Measurements from ENCODE around the gene CUL5. TPM values are rescaled to one million over a fixed set of nuclear protein-coding genes. Genes with fewer than 3 reads are reported as not detected.
"Not testable (repeated sequence)": the region's sequence is repeated elsewhere in the genome, so short reads cannot be mapped to it uniquely, and the experiment has no call there.

The CUL5 gene
- total and polyA plus RNA-seq, 7 experiments from 2014 or later: 32.3 to 59.7 (median 39.2) TPM

- ChIA-PET POLR2A (interaction anchor here (0.9 kb wide), 1 partner anchor 101 kb away, joined by 3 read pairs; no protein-coding TSS in a partner anchor), CTCF (interaction anchor here (0.7 to 1.8 kb wide), 5 partner anchors 9 to 787 kb away, joined by 3 to 14 read pairs (median 4); no protein-coding TSS in a partner anchor)
- H3K27me3 ChIP-seq (ENCODE audit: control insufficient read depth in 2 of 2, insufficient read depth in 2 of 2, low read length in 2 of 2): no peaks in the 10 kb centered on the region
- DNase-seq (peak in 3 of 9 donors; percentile 13 to 29 (median 23)), ATAC-seq (no peak)
- Mint-ChIP-seq H3K27me3 (no peaks in the 10 kb centered on the region), H3K4me3 (no peak overlapping the region), H3K4me1 (peaks cover 11 to 18% (median 13%) of the 10 kb centered on the region in 7 donors), H3K9me3 (no peaks in the 10 kb centered on the region), H3K36me3 (peaks cover 0 to 2% (median 0%) of the 10 kb centered on the region in 5 donors), H3K27ac (no peak overlapping the region)
- H3K4me3 ChIP-seq (ENCODE audit: low read length): no peak overlapping the region
- H3K4me1 ChIP-seq (ENCODE audit: control insufficient read depth in 2 of 2, insufficient read depth in 2 of 2, low read length in 2 of 2): peaks cover 7 to 10% of the 10 kb centered on the region in 2 donors
- intact Hi-C loops (cut with micrococcal nuclease): loop anchor here (1.0 kb wide), 1 partner anchor 530 kb away; no protein-coding TSS in a partner anchor
- no peak overlapping the region for H3K27ac ChIP-seq (ENCODE audit: low read depth, low read length)
- H3K9me3 ChIP-seq (ENCODE audit: control insufficient read depth in 2 of 3, low read length in 3 of 3): no peaks in the 10 kb centered on the region
- H3K36me3 ChIP-seq (ENCODE audit: control insufficient read depth in 2 of 3, insufficient read depth in 3 of 3, low read length in 3 of 3): no peaks in the 10 kb centered on the region
These were observed 109.2 kb downstream of the CUL5 start for GRCh38 chr11:108117746-108118371.

GRCh38 chr11:108120936-108121273 is 112.2 kb downstream of the CUL5 start:
- CTCF ChIA-PET: interaction anchor here (0.7 to 1.1 kb wide), 2 partner anchors 107 to 528 kb away, joined by 3 read pairs; no protein-coding TSS in a partner anchor
- H3K27ac Mint-ChIP-seq: peak overlapping the region; percentile 60 to 85 (median 81)

GRCh38 chr11:108121274-108122155 is 112.8 kb downstream of the CUL5 start, which contains the start of gene ACAT1:
ACAT1 (plus strand) TSS chr11:108121567; CDS start chr11:108121607, 40 bp downstream.
- Histone ChIP-seq H3K4me1 (ENCODE audit: control insufficient read depth in 2 of 2, insufficient read depth in 2 of 2, low read length in 2 of 2) (peaks cover 16 to 20% of the 10 kb centered on the region in 2 donors), H3K27me3 (ENCODE audit: control insufficient read depth in 2 of 2, insufficient read depth in 2 of 2, low read length in 2 of 2) (no peaks in the 10 kb centered on the region), H3K4me3 (ENCODE audit: low read length) (peak within 1 kb of the TSS; percentile 88), H3K9me3 (ENCODE audit: control insufficient read depth in 2 of 3, low read length in 3 of 3) (no peaks in the 10 kb centered on the region), H3K36me3 (ENCODE audit: control insufficient read depth in 2 of 3, insufficient read depth in 3 of 3, low read length in 3 of 3) (no peaks in the 10 kb centered on the region), H3K27ac (ENCODE audit: low read depth, low read length) (peak within 1 kb of the TSS; percentile 66)
- no peaks in the 10 kb centered on the region for H3K27me3 Mint-ChIP-seq
- peak; percentile 100 for ATAC-seq
- ChIA-PET POLR2A (interaction anchor here (0.6 to 1.1 kb wide), 2 partner anchors 115 to 772 kb away, joined by 3 to 5 read pairs; no protein-coding TSS in a partner anchor), CTCF (interaction anchor here (0.7 to 0.8 kb wide), 2 partner anchors 107 to 490 kb away, joined by 3 read pairs; no protein-coding TSS in a partner anchor)
- H3K27ac Mint-ChIP-seq: peak within 1 kb of the TSS; percentile 61 to 93 (median 85)
- peak; percentile 91 to 98 (median 94) for DNase-seq
- peak within 1 kb of the TSS; percentile 81 to 97 (median 94) for H3K4me3 Mint-ChIP-seq
- H3K9me3 Mint-ChIP-seq: peaks cover 0 to 3% (median 0%) of the 10 kb centered on the region in 11 donors
- H3K4me1 Mint-ChIP-seq: peaks cover 35 to 49% (median 41%) of the 10 kb centered on the region in 7 donors
- intact Hi-C loops (cut with micrococcal nuclease): loop anchor here (1.0 to 10.0 kb wide), 16 partner anchors 15 to 557 kb away; partner anchors contain the start of genes ALKBH8 (in 2 of the 2), C11orf65 (in 2 of the 2), CUL5 (in 2 of the 2) and EXPH5 (in 2 of the 2)
- H3K36me3 Mint-ChIP-seq: peaks cover 0 to 20% (median 6%) of the 10 kb centered on the region in 5 donors

More at GRCh38 chr11:108120936-108121273, 112.2 kb downstream of the CUL5 start:
- H3K9me3 Mint-ChIP-seq; H3K36me3 ChIP-seq (ENCODE audit: control insufficient read depth in 2 of 3, insufficient read depth in 3 of 3, low read length in 3 of 3); H3K27me3 ChIP-seq (ENCODE audit: control insufficient read depth in 2 of 2, insufficient read depth in 2 of 2, low read length in 2 of 2); ATAC-seq; DNase-seq; H3K27me3 Mint-ChIP-seq; H3K9me3 ChIP-seq (ENCODE audit: control insufficient read depth in 2 of 3, low read length in 3 of 3): not testable (repeated sequence)
- POLR2A ChIA-PET: interaction anchor here (0.6 to 1.5 kb wide), 4 partner anchors 19 to 116 kb away, joined by 3 to 5 read pairs (median 3); no protein-coding TSS in a partner anchor
- Mint-ChIP-seq H3K4me1 (peaks cover 35 to 46% (median 37%) of the 10 kb centered on the region in 7 donors), H3K4me3 (peak overlapping the region; percentile 81 to 97 (median 94)), H3K36me3 (peaks cover 0 to 18% (median 0%) of the 10 kb centered on the region in 5 donors)
- Histone ChIP-seq H3K4me1 (ENCODE audit: control insufficient read depth in 2 of 2, insufficient read depth in 2 of 2, low read length in 2 of 2) (peaks cover 16 to 20% of the 10 kb centered on the region in 2 donors), H3K27ac (ENCODE audit: low read depth, low read length) (peak overlapping the region; percentile 66), H3K4me3 (ENCODE audit: low read length) (peak overlapping the region; percentile 88)
- intact Hi-C loops (cut with micrococcal nuclease): loop anchor here (1.0 to 10.0 kb wide), 16 partner anchors 15 to 556 kb away; partner anchors contain the start of genes ALKBH8 (in 2 of the 2), C11orf65 (in 2 of the 2), CUL5 (in 2 of the 2) and EXPH5 (in 2 of the 2)

- Histone ChIP-seq H3K4me1 (ENCODE audit: control insufficient read depth in 2 of 2, insufficient read depth in 2 of 2, low read length in 2 of 2) (peaks cover 16 to 20% of the 10 kb centered on the region in 2 donors), H3K27me3 (ENCODE audit: control insufficient read depth in 2 of 2, insufficient read depth in 2 of 2, low read length in 2 of 2) (no peaks in the 10 kb centered on the region), H3K4me3 (ENCODE audit: low read length) (peak overlapping the region; percentile 88), H3K9me3 (ENCODE audit: control insufficient read depth in 2 of 3, low read length in 3 of 3) (no peaks in the 10 kb centered on the region), H3K36me3 (ENCODE audit: control insufficient read depth in 2 of 3, insufficient read depth in 3 of 3, low read length in 3 of 3) (no peaks in the 10 kb centered on the region), H3K27ac (ENCODE audit: low read depth, low read length) (peak overlapping the region; percentile 66)
- CTCF ChIA-PET: interaction anchor here (0.6 to 0.8 kb wide), 2 partner anchors 461 to 490 kb away, joined by 3 read pairs; no protein-coding TSS in a partner anchor
- DNase-seq (no peak), ATAC-seq (no peak)
- POLR2A ChIA-PET: interaction anchor here (0.6 to 1.1 kb wide), 2 partner anchors 114 to 771 kb away, joined by 3 to 5 read pairs; no protein-coding TSS in a partner anchor
- peaks cover 0 to 3% (median 0%) of the 10 kb centered on the region in 11 donors for H3K9me3 Mint-ChIP-seq
- no peaks in the 10 kb centered on the region for H3K27me3 Mint-ChIP-seq
- peak overlapping the region; percentile 81 to 97 (median 94) for H3K4me3 Mint-ChIP-seq
- intact Hi-C loops (cut with micrococcal nuclease): loop anchor here (5.0 to 10.0 kb wide), 3 partner anchors 373 to 557 kb away; partner anchors contain the start of genes ALKBH8 (in 2 of the 2) and POGLUT3 (in 1 of the 2)
- H3K4me1 Mint-ChIP-seq: peaks cover 35 to 51% (median 43%) of the 10 kb centered on the region in 7 donors
- H3K27ac Mint-ChIP-seq: peak overlapping the region; percentile 61 to 93 (median 85)
- H3K36me3 Mint-ChIP-seq: peaks cover 0 to 20% (median 6%) of the 10 kb centered on the region in 5 donors
These were observed 113.5 kb downstream of the CUL5 start for GRCh38 chr11:108122166-108122628.

GRCh38 chr11:108125096-108125495 is 116.4 kb downstream of the CUL5 start:
- Histone ChIP-seq H3K27me3 (ENCODE audit: control insufficient read depth in 2 of 2, insufficient read depth in 2 of 2, low read length in 2 of 2) (no peaks in the 10 kb centered on the region), H3K36me3 (ENCODE audit: control insufficient read depth in 2 of 3, insufficient read depth in 3 of 3, low read length in 3 of 3) (no peaks in the 10 kb centered on the region), H3K9me3 (ENCODE audit: control insufficient read depth in 2 of 3, low read length in 3 of 3) (no peaks in the 10 kb centered on the region), H3K4me1 (ENCODE audit: control insufficient read depth in 2 of 2, insufficient read depth in 2 of 2, low read length in 2 of 2) (peaks cover 16 to 20% of the 10 kb centered on the region in 2 donors), H3K27ac (ENCODE audit: low read depth, low read length) (no peak overlapping the region), H3K4me3 (ENCODE audit: low read length) (no peak overlapping the region)
- CTCF ChIA-PET: no interaction called here
- intact Hi-C loops (cut with micrococcal nuclease): loop anchor here in 1 of 2 donors (10.0 kb wide), 2 partner anchors 370 to 560 kb away; partner anchors contain the start of genes ALKBH8 and POGLUT3
- H3K27me3 Mint-ChIP-seq: no peaks in the 10 kb centered on the region
- peaks cover 0 to 23% (median 11%) of the 10 kb centered on the region in 5 donors for H3K36me3 Mint-ChIP-seq
- no peak for ATAC-seq
- H3K27ac Mint-ChIP-seq: peak overlapping the region in 5 of 9 donors; percentile 19 to 78 (median 70)
- DNase-seq: no peak
- peaks cover 0 to 6% (median 0%) of the 10 kb centered on the region in 11 donors for H3K9me3 Mint-ChIP-seq
- no peak overlapping the region for H3K4me3 Mint-ChIP-seq
- POLR2A ChIA-PET: interaction anchor here (0.7 kb wide), 1 partner anchor 9 kb away, joined by 4 read pairs; no protein-coding TSS in a partner anchor
- H3K4me1 Mint-ChIP-seq: peaks cover 38 to 62% (median 47%) of the 10 kb centered on the region in 7 donors

All from naive thymus-derived CD4-positive, alpha-beta T cell (primary cell).